Stimulated activated CD4-positive, alpha-beta T cell treated with anti-CD3 and anti-CD28 coated beads, Interleukin-1b, Interleukin-23, amount 100 ng/mL, for 24 hours (primary cell): ENCODE measurements around the gene PHACTR1.
"Not testable (repeated sequence)": the region's sequence is repeated elsewhere in the genome, so short reads cannot be mapped to it uniquely, and the experiment has no call there.

Experiments
- DNase-seq, 4 experiments: peaks; one replicate each; pipeline ENCODE4 v3.0.0-alpha.2; 2020; ENCODE audit warnings: low read depth in 4 of 4, low spot score in 1 of 4

Gene PHACTR1

GRCh38 chr6:13147376-13147775, 430.8 kb downstream of the PHACTR1 start:
- DNase-seq = no peak

DNA sequence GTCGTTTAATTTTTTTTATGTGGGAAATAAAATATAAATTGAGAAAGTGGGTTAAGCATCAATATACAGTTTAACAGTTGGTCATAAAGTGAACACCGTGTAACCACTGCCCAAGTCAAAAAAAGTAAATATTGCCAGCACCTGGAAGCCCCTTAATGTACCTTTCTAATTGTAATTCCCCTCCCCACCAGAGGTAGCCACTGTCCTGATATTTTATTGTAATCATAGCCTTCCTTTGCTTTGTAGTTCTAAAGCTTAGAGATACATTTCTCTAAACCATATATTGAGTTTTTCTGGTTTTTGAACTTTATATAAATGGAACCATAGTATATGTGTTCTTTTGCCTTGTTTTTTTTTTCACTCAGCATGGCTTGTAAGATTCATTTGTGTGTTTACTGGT, 431.2 kb downstream of the PHACTR1 start:
- DNase-seq = no peak

- DNase-seq = no peak
These were observed 436.2 kb downstream of the PHACTR1 start for GRCh38 chr6:13152764-13153163.

DNA sequence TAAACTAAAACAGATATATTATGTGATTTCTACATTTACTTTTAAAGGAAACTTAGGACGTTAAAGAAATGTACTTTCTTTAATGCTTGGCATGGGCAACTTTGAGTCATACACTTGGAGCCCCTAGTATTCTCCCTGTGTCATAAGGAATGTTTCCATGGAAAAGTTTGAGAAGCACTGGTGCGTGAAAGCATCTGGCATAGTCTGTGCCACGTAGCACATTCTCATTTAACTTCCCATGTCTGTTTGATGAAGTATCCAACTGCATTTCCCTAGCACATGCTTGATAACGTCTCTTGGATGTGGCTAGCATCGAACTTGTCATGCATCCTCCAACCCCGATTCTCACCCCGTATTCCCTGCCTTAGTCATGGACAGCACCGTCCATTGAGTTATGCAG, 439.8 kb downstream of the PHACTR1 start:
- DNase-seq = no peak

DNA sequence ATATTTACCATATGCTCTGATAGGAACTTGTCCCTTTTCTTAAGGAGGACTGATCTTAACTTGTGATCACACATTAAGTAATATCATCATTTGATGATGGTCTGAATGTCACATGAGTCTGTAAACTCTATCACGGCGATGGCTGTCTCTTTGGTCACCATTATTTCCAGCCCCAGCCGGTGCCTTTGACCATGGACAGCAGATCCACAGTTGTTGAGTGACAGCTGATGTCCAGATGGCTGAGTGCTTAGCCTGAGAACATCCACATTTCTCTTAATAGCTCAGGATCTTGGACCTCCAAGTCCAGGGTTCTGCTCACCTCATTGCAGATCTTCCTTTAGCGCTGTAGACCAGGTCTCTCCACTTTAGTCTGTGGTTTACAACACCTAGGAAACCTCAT, 440.7 kb downstream of the PHACTR1 start:
- no peak for DNase-seq

- DNase-seq = no peak
These were observed 442.7 kb downstream of the PHACTR1 start for GRCh38 chr6:13159300-13159699.

DNA sequence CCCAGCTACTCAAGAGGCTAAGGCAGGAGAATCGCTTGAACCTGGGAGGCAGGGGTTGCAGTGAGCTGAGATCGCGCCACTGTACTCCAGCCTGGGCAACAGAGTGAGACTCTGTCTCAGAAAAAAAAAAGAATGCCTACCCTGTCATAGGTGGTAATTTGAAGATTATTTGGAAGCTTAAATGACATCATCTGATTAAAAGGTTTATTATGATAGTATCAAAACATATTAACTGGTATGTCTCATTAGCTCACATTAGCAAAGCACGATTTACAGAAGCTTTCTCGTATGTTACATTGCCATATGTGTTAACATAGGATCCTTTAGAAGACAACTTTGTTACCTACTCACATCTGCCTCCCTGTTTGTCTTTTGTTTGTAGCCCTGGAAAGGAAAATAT, 443.3 kb downstream of the PHACTR1 start:
- not testable (repeated sequence) for DNase-seq

DNA sequence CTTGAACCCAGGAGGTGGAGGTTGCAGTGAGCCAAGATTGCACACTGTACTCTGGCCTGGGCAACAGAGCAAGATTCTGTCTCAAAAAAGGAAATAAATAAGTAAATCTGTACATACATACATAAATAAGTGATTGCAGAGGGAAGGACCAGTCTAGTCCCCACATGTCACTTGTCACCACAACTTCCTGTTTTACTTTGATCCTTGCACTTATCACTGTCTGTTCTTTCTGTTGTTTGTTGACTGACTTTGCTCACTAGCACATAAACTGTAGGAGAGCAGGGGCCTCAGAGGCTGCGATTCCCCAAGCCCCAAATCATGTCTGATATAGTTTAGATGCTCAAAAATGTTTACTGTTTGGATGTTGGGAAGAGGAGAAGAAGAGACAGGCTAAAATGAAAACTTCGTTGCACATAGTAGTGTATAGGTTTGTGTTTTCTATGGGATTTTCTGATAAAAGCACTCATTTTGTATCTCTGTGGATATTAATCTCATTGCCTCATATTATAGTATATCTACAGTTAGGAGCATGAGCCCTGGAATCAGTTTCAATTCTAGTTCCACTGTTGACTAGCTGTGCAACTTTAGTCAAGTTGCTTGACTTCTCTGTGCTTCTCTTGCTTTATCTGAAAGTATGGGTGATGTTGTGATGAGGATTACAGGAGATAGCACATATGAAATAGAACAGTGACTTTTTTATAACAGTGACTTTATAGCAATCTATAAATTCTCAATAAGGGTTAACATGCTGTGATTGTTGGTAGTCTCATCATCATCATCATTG, 446.8 kb downstream of the PHACTR1 start:
- no peak for DNase-seq

- DNase-seq = no peak
These were observed 447.7 kb downstream of the PHACTR1 start for GRCh38 chr6:13164291-13164690.

- no peak for DNase-seq
These were observed 449.1 kb downstream of the PHACTR1 start for GRCh38 chr6:13165502-13166172.

DNA sequence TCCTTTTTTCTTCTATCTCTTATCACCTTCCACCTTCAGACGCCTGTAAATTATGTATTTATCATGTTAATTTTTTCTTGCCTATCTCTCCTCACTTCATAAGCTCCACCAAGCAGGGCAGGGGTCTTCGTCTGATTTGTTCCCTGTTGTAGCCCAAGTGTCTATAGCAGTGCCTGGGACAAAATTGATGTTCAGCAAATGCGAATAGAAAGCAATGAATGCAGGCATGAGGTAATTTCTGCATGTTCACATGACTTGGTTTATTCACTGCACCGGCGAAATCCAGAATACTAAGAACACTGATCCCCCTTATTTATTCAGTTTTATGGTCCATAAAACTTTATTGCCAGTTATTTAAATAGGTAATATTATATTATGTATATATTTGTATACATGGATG, 449.7 kb downstream of the PHACTR1 start:
- DNase-seq = no peak

DNA sequence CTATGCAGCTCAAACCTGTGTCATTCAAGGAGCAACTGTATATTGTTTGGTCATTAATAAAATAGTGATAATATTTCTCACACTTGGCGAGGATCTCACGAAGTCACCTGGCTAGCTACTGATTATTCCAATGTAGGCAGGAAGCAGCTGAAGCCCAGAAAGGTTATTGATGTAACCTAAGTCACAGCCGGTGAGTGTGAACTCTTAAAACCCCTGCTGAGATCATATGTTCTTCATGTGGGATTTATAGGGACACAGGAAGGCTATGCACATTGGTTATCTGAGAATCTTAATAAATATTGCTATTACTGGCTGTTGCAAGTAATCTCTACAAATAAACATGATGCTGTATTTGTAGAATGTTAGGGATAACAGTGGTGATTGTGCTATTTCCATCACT, 450.3 kb downstream of the PHACTR1 start:
- DNase-seq = no peak

GRCh38 chr6:13172291-13172690, 455.7 kb downstream of the PHACTR1 start:
- DNase-seq = no peak

- no peak for DNase-seq
These were observed 458.5 kb downstream of the PHACTR1 start for GRCh38 chr6:13175087-13175486.

GRCh38 chr6:13175759-13176158, 459.2 kb downstream of the PHACTR1 start:
- DNase-seq = no peak

- no peak for DNase-seq
These were observed 461.1 kb downstream of the PHACTR1 start for GRCh38 chr6:13177664-13178063.

DNA sequence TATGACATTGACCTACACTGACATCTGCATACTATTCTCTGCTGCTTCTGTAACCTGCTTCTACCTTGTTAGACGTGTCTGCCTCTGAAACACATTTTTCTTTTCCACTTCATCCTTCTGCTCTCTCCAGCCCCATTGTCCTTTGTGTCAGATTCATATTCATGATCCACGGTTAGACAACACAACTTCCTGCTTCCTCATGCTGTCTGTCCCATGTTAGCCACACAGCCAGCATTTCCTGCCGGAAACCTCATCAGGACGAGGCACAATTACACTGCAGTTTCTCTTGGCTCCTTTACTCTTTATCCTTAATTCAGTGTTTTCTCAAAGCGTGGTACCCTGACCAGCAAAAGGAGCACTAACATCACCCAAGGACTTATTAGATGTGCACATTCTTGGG, 461.5 kb downstream of the PHACTR1 start:
- DNase-seq = no peak

DNA sequence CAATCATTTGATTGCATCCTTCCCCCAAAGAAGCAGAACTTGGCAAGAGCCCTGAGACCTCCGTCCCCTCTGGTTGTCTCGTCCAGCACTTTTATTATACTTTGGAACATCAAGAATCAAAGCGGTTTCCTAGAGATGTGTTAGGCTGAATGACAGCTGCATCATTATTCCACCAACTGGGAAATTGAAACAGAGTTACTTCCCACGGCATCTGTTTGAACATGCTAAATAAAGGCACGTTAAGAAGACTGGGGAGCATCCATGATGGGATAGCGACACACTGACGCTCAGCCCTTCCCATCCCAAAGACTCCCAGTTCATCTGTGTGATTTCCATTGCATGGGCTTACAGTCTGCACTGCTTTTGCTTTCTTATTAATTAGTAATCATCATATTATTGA, 464.0 kb downstream of the PHACTR1 start:
- DNase-seq = no peak

GRCh38 chr6:13181393-13181792, 464.8 kb downstream of the PHACTR1 start:
- no peak for DNase-seq

DNA sequence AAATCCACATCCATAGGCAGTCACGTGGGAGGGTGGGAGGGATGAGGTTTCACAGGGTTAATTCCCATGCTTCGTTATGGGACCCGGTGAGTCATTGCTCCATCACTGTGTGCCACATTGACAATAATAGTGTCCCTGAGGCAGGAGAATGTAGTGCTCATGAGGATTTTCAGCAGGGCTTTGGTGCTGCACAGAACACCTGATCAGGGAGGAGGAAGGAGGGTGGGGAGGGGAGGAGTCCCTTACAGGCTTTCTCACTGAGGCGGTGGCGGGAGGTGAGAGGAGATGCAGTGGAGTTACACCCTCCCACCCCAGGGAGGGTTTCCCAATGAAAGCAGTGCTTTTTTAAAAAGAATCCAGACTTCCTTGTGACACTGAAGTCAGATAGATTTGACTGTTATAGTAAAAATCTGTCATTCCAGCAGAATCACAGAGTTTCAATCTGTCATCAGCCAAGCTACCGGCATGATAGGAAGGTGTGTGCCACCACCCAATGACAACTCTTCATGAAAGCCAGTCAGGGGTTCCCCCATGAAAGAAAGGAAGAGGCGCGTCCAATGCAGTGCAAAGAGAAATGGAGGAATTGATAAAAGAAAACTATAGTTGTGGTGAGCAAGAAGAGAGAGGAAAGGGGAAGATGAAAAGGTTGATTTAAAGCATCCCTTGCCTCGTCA, 467.0 kb downstream of the PHACTR1 start:
- DNase-seq = no peak

GRCh38 chr6:13184089-13184468, 467.5 kb downstream of the PHACTR1 start:
- no peak for DNase-seq

GRCh38 chr6:13184547-13184946, 468.0 kb downstream of the PHACTR1 start:
- DNase-seq = no peak
